ENCODE measurements around the gene CCDC142. TPM values are rescaled to one million over a fixed set of nuclear protein-coding genes. Genes with fewer than 3 reads are reported as not detected.

The CCDC142 gene
- total and polyA plus RNA-seq, 9 of the 15 experiments (the other 6 are each of a cell fraction or from before 2014, with no cell fraction given): 0.55 to 11.7 (median 7.2) TPM

- in situ Hi-C loops (cut with MboI): no loop called here
- ATAC-seq (peak; percentile 3), FAIRE-seq (no peak), DNase-seq (ENCODE audit: extremely low read depth in 1 of 4, low spot score in 3 of 4) (peak in 3 of 4 experiments; percentile 31 to 62 (median 36))
- BruUV-seq (replicated peaks): no TSS peak
- POLR2A ChIA-PET: interaction anchor here (0.5 to 1.6 kb wide), 21 partner anchors 8 to 439 kb away, joined by 3 to 6 read pairs (median 3); partner anchors contain the start of genes AUP1, CCDC142, HTRA2 and TTC31
- peaks cover 13% of the 10 kb centered on the region; the same call in 2 of the 3 replicates for H3K36me3 ChIP-seq (ENCODE audit: control insufficient read depth, insufficient read depth, low read length)
- peak overlapping the region; percentile 95 for H3K4me2 ChIP-seq (ENCODE audit: insufficient read depth, low read length)
- no peaks in the 10 kb centered on the region for H3K9me3 ChIP-seq (replicated peaks; ENCODE audit: control insufficient read depth, insufficient read depth, low read depth, low read length)
- CTCF ChIA-PET (ENCODE audit: low intra/inter-chr PET ratio): no interaction called here
- H3K9ac ChIP-seq (ENCODE audit: insufficient read depth in 1 of 2, low read depth in 2 of 2, low read length in 2 of 2): peak overlapping the region; percentile 87 to 94
- H4K20me1 ChIP-seq (replicated peaks; ENCODE audit: control insufficient read depth, insufficient read depth, low read length): no peaks in the 10 kb centered on the region
- 1% methylated on average over 45 of the region's 45 CpGs for WGBS (ENCODE audit: insufficient coverage, low coverage, missing lambda C conversion rate)
- intact Hi-C loops (cut with micrococcal nuclease): loop anchor here (1.0 to 5.0 kb wide), 2 partner anchors 20 to 69 kb away; partner anchors contain the start of gene TTC31
- no peaks in the 10 kb centered on the region for H3K9me1 ChIP-seq (ENCODE audit: control insufficient read depth, insufficient read depth, low read length)
- H2AFZ ChIP-seq (ENCODE audit: low read depth, low read length): peak overlapping the region; percentile 97
- H3K27ac ChIP-seq (ENCODE audit: extremely low read depth, low read depth, low read length): peak overlapping the region; percentile 79
- H3K27me3 ChIP-seq (ENCODE audit: control insufficient read depth in 2 of 2, insufficient read depth in 2 of 2, low read length in 2 of 2): no peaks in the 10 kb centered on the region
- H3K4me3 ChIP-seq: peak overlapping the region; percentile 40
- peaks cover 36 to 69% of the 10 kb centered on the region in 2 experiments; a peak in 4 of 5 replicates for H3K4me1 ChIP-seq (replicated peaks in 1 of 2; ENCODE audit: control insufficient read depth in 2 of 2, insufficient read depth in 2 of 2, low read length in 2 of 2)
- H3K79me2 ChIP-seq (ENCODE audit: control insufficient read depth, insufficient read depth, low read length): peaks cover 46% of the 10 kb centered on the region
- TF ChIP-seq, protein P1, sequence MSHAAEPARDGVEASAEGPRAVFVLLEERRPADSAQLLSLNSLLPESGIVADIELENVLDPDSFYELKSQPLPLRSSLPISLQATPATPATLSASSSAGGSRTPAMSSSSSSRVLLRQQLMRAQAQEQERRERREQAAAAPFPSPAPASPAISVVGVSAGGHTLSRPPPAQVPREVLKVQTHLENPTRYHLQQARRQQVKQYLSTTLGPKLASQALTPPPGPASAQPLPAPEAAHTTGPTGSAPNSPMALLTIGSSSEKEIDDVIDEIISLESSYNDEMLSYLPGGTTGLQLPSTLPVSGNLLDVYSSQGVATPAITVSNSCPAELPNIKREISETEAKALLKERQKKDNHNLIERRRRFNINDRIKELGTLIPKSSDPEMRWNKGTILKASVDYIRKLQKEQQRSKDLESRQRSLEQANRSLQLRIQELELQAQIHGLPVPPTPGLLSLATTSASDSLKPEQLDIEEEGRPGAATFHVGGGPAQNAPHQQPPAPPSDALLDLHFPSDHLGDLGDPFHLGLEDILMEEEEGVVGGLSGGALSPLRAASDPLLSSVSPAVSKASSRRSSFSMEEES (CRISPR knock-in tag; IDR thresholded peaks at IDR 0.05): no peak
- TF ChIP-seq RBM14 (IDR thresholded peaks at IDR 0.05; ENCODE audit: borderline replicate concordance, insufficient read depth, low read depth, low read length) (no peak), DMBX1 (CRISPR knock-in tag; IDR thresholded peaks at IDR 0.05; ENCODE audit: borderline replicate concordance) (no peak), ZNF740 (CRISPR knock-in tag; IDR thresholded peaks at IDR 0.05) (0 out of 2 replicates have a peak, but pooled peaks have one; percentile 22), ZNF740 (tag; IDR thresholded peaks at IDR 0.05) (no peak), SIRT6 (IDR thresholded peaks at IDR 0.05; ENCODE audit: low read depth, low read length) (no peak), RBM34 (IDR thresholded peaks at IDR 0.05; ENCODE audit: borderline replicate concordance, insufficient read depth, low read length) (no peak), PCBP1 (IDR thresholded peaks at IDR 0.05; ENCODE audit: low read depth, low read length, poor library complexity, severe bottlenecking) (peak; percentile 63), KAT2B (IDR thresholded peaks at IDR 0.05; ENCODE audit: low read depth, low read length) (no peak), E2F1 (CRISPR knock-in tag; IDR thresholded peaks at IDR 0.05) (0 out of 2 replicates have a peak, but pooled peaks have one; percentile 38), BHLHE40 (IDR thresholded peaks at IDR 0.05; ENCODE audit: low read length) (0 out of 2 replicates have a peak, but pooled peaks have one; percentile 4)
These were observed 21.0 kb upstream of the CCDC142 start for GRCh38 chr2:74503506-74504475.

Data from K562 (cell line).